ENCODE data around the gene IST1. TPM values are rescaled to one million over a fixed set of nuclear protein-coding genes. Genes with fewer than 3 reads are reported as not detected.

The IST1 gene
- total RNA-seq, 1 donor from 2014 or later, result 256 TPM

GRCh38 chr16:71916397-71916920 is 21.1 kb downstream of the IST1 start:
- DNase-seq (ENCODE audit: low read depth), result peak; percentile 38

- DNase-seq (ENCODE audit: low read depth), result no peak
Observed at GRCh38 chr16:71917900-71918299, 22.6 kb downstream of the IST1 start.

- no peak for DNase-seq (ENCODE audit: low read depth)
Observed at GRCh38 chr16:71919035-71919434, 23.7 kb downstream of the IST1 start.

- DNase-seq (ENCODE audit: low read depth), result no peak
Observed at GRCh38 chr16:71920658-71921057, 25.3 kb downstream of the IST1 start.

GRCh38 chr16:71923941-71924690 is 28.8 kb downstream of the IST1 start:
- peak; percentile 72 for DNase-seq (ENCODE audit: low read depth)

GRCh38 chr16:71924710-71925109 is 29.4 kb downstream of the IST1 start:
- no peak for DNase-seq (ENCODE audit: low read depth)

GRCh38 chr16:71927383-71927782 is 32.1 kb downstream of the IST1 start:
- peak; percentile 84 for DNase-seq (ENCODE audit: low read depth)

- peak; percentile 58 for DNase-seq (ENCODE audit: low read depth)
Observed at GRCh38 chr16:71927787-71928186, 32.5 kb downstream of the IST1 start.

- DNase-seq (ENCODE audit: low read depth), result peak; percentile 88
Observed at GRCh38 chr16:71929048-71929447, 33.7 kb downstream of the IST1 start.

- no peak for DNase-seq (ENCODE audit: low read depth)
Observed at GRCh38 chr16:71930013-71930563, 34.8 kb downstream of the IST1 start.

- DNase-seq (ENCODE audit: low read depth), result no peak
Observed at GRCh38 chr16:71931001-71931400, 35.7 kb downstream of the IST1 start.

- DNase-seq (ENCODE audit: low read depth), result no peak
Observed at GRCh38 chr16:71931599-71931998, 36.3 kb downstream of the IST1 start.

- DNase-seq (ENCODE audit: low read depth), result no peak
Observed at GRCh38 chr16:71933017-71933416, 37.7 kb downstream of the IST1 start.

- DNase-seq (ENCODE audit: low read depth), result no peak
Observed at GRCh38 chr16:71933913-71934695, 38.8 kb downstream of the IST1 start.

- DNase-seq (ENCODE audit: low read depth), result no peak
Observed at GRCh38 chr16:71937868-71938510, 42.7 kb downstream of the IST1 start.

- no peak for DNase-seq (ENCODE audit: low read depth)
Observed at GRCh38 chr16:71943887-71944286, 48.6 kb downstream of the IST1 start.

GRCh38 chr16:71945616-71946015 is 50.3 kb downstream of the IST1 start:
- no peak for DNase-seq (ENCODE audit: low read depth)

GRCh38 chr16:71952825-71953224 is 57.5 kb downstream of the IST1 start:
- DNase-seq (ENCODE audit: low read depth), result no peak

GRCh38 chr16:71954180-71954579 is 58.8 kb downstream of the IST1 start:
- no peak for DNase-seq (ENCODE audit: low read depth)

GRCh38 chr16:71954699-71955195 is 59.4 kb downstream of the IST1 start:
- DNase-seq (ENCODE audit: low read depth), result no peak

GRCh38 chr16:71956486-71956885 is 61.2 kb downstream of the IST1 start:
- DNase-seq (ENCODE audit: low read depth), result no peak
